Superior temporal gyrus (tissue), 1 donor: ENCODE results near the gene PUS1.

Experiments used
- DNase-seq: peaks from one replicate; pipeline ENCODE4 v3.0.0-alpha.2; 2016; ENCODE audit errors: extremely low spot score

The PUS1 gene

DNA sequence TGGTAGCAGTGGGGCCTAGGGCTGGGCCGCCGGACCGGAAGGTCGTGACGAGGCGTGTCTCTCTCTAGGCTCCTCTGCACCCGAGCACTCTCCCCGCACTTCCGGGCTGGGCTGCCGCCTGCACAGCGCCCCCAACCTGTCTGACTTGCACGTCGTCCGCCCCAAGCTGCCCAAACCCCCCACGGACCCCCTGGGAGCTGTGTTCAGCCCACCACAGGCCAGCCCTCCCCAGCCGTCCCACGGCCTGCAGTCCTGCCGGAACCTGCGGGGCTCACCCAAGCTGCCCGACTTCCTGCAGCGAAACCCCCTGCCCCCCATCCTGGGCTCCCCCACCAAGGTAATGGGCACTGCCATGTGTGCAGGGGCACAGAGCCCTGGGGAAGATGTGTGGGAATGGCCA, 13.3 kb upstream of the PUS1 start:
- DNase-seq = no peak

DNA sequence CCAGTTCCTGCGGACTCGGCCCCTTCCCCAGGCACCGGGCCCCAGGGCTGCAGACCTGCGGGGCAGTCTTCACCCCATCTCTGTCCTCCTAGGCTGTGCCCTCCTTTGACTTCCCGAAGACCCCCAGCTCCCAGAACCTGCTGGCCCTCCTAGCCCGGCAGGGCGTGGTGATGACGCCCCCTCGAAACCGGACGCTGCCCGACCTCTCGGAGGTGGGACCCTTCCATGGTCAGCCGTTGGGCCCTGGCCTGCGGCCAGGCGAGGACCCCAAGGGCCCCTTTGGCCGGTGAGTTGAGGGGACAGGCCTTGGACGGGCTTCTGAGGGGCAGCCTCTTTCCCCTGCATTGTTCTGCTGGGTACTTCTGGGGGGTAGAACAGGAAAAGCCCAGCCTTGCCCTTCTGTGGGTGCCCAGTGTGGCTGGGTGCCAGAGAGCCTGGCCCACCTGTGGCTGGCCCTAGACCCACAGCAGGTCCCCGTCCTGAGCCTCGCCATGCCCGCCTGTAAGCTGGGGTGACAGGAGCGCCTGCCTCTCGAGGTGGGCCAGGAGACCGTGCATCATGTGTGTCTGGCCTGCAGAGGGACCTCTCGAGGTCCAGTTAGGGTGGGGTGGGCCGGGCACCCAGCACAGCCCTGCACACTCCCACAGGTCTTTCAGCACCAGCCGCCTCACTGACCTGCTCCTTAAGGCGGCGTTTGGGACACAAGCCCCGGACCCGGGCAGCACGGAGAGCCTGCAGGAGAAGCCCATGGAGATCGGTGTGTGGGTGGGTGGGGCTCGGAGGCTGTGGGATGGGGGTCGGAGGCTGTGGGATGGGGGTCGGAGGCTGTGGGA, 12.6 kb upstream of the PUS1 start:
- no peak for DNase-seq

DNA sequence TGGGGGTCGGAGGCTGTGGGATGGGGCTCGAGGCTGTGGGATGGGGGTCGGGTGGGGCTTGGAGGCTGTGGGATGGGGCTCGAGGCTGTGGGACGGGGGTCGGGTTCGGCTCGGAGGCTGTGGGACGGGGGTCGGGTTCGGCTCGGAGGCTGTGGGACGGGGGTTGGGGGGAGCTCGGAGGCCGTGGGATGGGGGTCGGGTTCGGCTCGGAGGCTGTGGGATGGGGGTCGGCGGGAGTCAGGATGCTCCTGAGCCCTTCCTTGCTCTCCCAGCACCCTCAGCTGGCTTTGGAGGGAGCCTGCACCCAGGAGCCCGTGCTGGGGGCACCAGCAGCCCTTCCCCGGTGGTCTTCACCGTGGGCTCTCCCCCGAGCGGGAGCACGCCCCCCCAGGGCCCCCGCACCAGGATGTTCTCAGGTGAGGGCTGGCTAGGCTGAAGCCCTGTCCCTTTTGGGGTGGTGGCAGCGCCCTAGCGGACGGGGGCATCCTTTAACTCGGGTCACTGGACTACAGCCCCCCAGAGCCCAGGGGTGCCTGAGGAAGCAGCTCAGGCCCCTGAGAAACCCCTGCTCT, 11.9 kb upstream of the PUS1 start:
- no peak for DNase-seq

DNA sequence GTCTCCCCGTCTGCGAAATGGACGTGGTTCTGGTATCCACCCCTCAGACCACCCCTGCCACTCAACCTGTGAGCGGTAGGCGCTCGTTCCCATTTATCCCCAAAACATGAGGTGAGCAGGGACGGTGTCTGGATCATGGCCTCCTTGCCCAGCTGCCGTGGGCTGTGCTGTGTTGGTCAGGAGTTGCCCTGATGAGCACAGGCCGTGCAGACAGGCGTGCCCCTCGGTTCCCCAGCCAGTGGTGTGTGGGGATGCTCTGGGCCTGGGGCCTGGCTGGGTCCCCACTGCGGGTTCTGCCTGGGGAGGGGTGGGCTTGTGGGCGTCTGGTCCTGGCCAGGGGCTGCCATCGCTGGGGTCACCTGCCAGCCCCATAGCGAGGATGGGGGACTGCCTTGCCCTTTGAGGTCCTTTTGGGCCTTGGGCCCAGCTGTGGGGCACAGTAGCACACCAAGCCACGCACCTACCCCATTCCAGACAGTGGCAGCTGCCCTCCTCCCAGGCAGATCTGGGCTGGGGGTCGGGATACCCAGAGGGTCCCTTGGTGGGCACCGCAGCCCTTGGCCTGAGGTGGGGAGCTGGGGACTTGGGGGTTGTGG, 11.3 kb upstream of the PUS1 start:
- DNase-seq = no peak

DNA sequence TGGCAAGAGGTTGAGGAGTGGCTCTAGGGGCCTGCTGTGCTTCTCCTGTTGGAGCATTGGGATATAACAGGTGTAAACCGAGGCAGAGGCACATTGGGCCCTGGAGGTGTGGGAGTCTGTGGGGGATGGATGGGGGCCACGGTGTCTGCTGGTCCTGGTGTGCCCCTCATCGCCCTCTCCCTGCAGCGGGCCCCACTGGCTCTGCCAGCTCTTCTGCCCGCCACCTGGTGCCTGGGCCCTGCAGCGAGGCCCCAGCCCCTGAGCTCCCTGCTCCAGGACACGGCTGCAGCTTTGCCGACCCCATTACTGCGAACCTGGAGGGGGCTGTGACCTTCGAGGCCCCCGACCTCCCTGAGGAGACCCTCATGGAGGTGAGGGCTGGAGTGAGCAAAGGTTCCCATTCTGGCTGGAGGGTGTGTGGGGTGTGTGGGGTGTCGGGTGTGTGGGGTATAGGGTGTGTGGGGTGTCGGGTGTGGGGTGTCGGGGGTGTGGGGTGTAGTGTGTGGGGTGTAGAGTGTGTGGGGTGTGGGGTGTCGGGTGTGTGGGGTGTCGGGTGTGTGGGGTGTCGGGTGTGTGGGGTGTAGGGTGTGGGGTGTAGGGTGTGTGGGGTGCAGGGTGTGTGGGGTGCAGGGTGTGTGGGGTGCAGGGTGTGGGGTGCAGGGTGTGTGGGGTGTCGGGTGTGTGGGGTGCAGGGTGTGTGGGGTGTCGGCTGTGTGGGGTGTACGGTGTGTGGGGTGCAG, 10.6 kb upstream of the PUS1 start:
- DNase-seq = no peak

- no peak for DNase-seq
Observed at GRCh38 chr12:131919051-131919347, 10.1 kb upstream of the PUS1 start.

DNA sequence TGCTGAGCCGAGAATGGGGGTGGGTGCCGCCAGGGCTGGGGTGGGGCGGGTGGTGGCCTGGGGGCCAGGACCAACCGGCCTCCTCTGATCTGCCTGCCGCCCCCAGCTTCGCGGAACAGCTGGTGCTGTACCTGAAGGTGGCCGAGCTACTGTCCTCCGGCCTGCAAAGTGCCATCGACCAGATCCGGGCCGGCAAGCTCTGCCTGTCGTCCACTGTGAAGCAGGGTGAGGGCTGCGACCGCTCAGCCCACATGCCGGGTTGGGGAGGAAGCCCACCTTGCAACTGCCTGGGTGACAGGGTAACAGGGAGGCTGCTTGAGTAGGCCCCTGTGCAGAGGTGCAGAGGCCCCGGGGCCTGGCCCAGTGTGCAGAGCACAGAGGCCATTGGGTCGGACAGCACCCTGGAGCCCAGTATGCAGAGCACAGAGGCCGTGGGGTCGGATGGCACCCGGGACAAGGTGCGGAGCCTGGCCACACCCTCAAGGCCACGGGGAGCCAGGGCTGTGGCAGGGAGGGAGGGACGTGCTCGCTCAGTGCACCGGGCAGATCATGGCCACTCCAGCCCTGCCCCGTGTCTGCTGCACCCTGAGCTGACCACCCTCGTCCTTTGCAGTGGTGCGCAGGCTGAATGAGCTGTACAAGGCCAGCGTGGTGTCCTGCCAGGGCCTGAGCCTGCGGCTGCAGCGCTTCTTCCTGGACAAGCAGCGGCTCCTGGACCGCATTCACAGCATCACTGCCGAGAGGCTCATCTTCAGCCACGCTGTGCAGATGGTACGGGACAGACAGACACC, 9.5 kb upstream of the PUS1 start:
- no peak for DNase-seq

- no peak for DNase-seq
Observed at GRCh38 chr12:131920157-131920508, 8.9 kb upstream of the PUS1 start.

DNA sequence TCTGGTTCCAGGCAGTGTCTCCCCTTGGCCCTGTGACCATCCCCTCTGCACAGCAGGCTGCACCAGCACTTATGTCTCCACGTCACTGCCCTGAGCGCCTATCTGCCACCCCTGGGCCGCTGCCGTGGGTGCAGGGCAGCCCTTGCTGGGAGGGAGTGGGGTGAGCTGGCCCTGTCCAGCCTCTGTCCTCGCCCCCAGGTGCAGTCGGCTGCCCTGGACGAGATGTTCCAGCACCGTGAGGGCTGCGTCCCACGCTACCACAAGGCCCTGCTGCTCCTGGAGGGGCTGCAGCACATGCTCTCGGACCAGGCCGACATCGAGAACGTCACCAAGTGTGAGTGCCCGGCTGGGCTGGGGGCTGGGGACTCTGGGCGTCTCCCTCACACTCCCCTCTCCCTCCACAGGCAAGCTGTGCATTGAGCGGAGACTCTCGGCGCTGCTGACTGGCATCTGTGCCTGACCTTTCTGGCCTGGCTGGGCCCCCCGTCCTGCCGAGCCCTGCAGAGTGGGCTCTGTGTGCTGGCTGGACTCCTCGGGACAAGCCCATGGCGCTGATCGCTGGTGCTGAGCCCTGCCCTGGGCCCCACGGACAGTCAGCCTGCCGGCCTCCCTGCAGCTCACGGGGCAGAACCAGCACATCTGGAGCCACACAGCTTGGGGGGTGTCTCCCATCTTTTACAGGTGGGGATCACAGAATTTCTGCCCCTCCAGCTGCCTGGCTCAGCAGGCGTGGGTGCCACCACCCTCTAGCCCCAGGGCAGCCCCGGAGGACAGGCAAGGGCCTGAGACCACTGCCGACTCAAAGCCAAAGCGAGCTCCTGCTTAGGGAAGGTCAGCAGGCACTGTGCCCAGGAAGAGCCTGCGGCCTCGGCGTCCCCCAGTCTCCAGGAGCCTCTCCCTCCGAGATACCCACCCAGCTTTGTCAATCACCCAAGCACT, 7.9 kb upstream of the PUS1 start:
- DNase-seq = no peak

DNA sequence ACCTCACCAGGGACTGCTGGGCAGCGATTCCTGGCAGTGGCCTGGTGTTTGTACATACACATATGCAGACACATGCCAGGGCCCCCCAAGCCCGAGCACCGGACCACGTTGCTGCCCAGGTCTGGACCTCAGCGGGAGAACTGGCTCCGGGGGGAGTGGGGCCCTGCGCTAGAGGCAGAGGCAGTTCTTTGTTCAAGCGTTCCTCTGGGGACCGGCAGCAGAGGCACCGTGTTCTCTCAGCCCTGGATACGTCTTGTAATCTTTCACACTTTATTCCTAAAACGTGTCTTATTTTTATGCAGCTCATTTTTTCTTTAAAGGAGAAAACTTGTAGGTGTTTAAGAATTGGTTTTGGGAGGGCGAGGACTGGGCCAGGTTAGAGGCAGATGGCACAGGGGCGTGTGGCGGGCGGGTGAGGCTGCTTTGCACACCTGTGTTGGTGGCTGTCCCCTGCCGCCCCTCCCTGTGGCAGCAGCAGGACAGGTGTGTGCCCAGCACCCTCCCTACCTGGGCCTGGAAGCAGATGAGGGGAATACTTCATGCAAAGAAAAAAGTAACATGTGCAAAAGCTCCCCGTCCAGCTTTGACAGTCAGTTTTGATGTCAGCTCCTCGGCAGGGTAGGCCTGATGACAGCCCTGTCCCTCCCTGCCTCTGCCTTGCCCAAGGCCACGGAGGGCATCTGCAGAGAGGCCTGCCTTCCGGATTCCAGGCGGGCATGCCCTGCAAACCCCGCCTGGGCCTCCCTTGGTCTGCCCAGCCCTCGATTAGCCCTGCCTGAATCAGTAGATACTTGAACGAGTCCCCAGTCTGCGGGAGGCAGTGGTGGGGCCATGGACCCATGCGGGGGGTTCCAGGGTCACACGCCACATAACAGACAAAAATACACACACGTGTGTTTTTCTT, 7.0 kb upstream of the PUS1 start:
- no peak for DNase-seq

GRCh38 chr12:131922772-131923171, 6.3 kb upstream of the PUS1 start:
- no peak for DNase-seq

DNA sequence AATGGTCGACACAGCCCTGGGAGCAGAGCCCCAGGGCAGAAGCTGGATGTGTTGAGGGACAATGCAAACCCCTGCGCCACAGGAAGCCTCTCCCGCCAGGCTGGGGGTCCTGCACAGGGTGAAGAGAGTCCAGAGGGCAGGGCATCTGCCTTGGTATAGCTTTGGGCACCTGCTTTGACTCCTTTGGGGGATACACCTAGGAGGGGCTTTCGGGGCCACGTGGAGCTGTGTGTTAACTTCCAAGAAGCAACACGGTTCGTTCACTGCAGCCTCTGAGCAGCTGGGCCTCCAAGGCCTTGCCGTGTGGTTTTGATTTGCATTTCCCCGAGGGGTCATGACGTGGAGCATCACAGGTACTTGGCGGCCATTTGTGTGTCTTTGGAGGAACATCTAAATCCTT, 5.8 kb upstream of the PUS1 start:
- no peak for DNase-seq

- DNase-seq = no peak
Observed at GRCh38 chr12:131927110-131928079, 1.7 kb upstream of the PUS1 start.

DNA sequence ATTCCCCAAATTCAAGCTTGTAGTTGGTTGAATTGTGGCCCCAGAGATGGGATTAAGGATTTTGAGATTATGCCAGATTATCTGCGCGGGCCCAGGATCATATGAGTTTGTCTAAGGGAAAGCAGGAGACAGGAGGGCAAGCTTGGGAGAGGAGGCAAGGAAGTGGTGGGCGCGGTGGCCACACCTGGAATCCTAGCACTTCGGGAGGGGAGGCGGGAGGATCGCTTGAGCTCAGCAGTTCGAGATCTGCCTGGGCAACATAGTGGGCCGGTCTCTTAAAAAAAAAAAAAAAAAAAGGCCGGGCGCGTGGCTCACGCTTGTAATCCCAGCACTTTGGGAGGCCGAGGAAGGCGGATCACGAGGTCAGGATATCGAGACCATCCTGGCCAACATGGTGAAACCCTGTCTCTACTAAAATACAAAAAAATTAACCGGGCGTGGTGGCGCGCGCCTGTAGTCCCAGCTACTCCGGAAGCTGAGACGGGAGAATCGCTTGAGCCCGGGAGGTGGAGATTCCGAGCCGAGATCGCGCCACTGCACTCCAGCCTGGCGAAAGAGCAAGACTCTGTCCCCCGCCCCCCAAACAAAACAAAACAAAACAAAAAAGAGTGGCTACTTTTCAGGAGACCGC, 881 bp upstream of the PUS1 start:
- DNase-seq = no peak

DNA sequence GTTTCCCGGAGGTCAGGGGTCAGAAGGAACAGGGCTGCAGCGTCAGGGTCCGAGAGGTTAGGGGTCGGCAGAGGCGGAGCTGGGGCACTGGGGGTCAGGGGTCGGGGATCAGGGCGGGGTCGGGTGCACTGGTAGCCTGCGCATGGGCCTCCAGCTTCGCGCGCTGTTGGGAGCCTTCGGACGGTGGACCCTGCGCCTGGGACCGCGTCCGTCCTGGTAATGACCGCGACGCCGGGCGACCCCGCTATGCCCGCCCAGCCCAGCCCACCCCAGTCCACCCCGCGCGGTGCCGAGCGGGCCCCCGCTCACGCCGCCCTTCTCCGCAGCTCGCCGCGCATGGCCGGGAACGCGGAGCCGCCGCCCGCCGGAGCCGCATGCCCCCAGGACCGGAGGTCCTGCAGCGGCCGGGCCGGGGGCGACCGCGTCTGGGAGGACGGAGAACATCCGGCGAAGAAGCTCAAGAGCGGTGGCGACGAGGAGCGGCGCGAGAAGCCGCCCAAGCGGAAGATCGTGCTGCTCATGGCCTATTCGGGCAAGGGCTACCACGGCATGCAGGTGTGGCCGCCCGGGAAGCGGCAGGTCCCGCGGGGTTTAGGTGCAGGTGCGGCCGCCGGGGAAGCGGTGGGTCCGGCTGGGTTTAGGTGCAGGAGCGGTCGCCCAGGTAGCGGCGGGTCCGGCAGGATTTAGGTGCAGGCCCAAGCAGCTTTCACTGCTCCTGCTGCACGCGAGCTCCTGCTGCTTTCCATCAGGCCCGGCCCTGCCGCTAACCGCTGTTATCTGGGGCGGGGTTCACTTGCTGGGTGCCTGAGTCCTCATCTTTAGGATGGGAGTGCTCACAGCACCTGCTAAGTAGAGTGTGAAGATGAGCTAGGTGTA, 743 bp downstream of the PUS1 start:
- no peak for DNase-seq

DNA sequence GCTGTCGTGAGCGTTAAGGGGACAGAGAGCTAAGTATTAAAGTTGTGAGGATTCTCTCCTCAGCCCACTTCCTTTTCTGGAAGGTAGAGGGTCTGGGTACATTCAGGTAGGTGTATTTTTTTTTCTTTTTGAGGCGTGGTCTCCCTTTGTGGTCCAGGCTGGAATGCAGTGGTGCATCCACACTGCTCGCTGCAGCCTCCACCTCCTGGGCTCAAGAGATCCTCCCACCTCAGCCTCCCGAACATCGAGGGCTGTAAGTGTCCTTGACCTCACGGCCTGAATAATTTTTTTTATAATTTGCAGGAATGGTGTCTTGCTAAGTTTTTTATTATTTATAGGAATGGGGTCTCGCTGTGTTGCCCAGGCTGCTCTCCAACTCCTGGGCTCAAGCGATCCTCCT, 1.4 kb downstream of the PUS1 start:
- no peak for DNase-seq

- DNase-seq = no peak
Observed at GRCh38 chr12:131933387-131933786, 4.3 kb downstream of the PUS1 start.
